ENCODE results near the gene UBE2D2. TPM values are rescaled to one million over a fixed set of nuclear protein-coding genes. Genes with fewer than 3 reads are reported as not detected.
A peak's percentile ranks its signal among the peaks of the same experiment; 100 is the strongest.

The UBE2D2 gene
- total RNA-seq, 2 donors from 2014 or later = 105 to 132 TPM

- peak; percentile 43 for DNase-seq (ENCODE audit: low spot score)
- intact Hi-C loops (cut with DNase I) = no loop called here
These were observed 80.3 kb downstream of the UBE2D2 start for GRCh38 chr5:139641116-139642080.

- peak; percentile 49 for DNase-seq (ENCODE audit: low spot score)
- intact Hi-C loops (cut with DNase I) = no loop called here
These were observed 81.1 kb downstream of the UBE2D2 start for GRCh38 chr5:139642213-139642612.

- intact Hi-C loops (cut with DNase I) = no loop called here
- DNase-seq (ENCODE audit: low spot score) = peak; percentile 74
These were observed 82.0 kb downstream of the UBE2D2 start for GRCh38 chr5:139642891-139643871.

GRCh38 chr5:139644001-139644456 lies 82.9 kb downstream of the UBE2D2 start:
- DNase-seq (ENCODE audit: low spot score) = peak; percentile 77
- intact Hi-C loops (cut with DNase I) = no loop called here

GRCh38 chr5:139644646-139645429 lies 83.7 kb downstream of the UBE2D2 start:
- peak; percentile 52 for DNase-seq (ENCODE audit: low spot score)
- intact Hi-C loops (cut with DNase I) = loop anchor here in 1 of 2 donors (5.0 kb wide), 1 partner anchor 42 kb away; no protein-coding TSS in a partner anchor

- peak; percentile 26 for DNase-seq (ENCODE audit: low spot score)
- intact Hi-C loops (cut with DNase I) = loop anchor here in 1 of 2 donors (5.0 kb wide), 1 partner anchor 42 kb away; no protein-coding TSS in a partner anchor
These were observed 84.3 kb downstream of the UBE2D2 start for GRCh38 chr5:139645430-139645871.

GRCh38 chr5:139646111-139646510 lies 85.0 kb downstream of the UBE2D2 start:
- peak; percentile 44 for DNase-seq (ENCODE audit: low spot score)
- intact Hi-C loops (cut with DNase I) = loop anchor here in 1 of 2 donors (5.0 kb wide), 1 partner anchor 41 kb away; no protein-coding TSS in a partner anchor

- peak; percentile 81 for DNase-seq (ENCODE audit: low spot score)
- intact Hi-C loops (cut with DNase I) = loop anchor here in 1 of 2 donors (5.0 kb wide), 1 partner anchor 40 kb away; no protein-coding TSS in a partner anchor
These were observed 85.9 kb downstream of the UBE2D2 start for GRCh38 chr5:139646912-139647505.

- intact Hi-C loops (cut with DNase I) = loop anchor here in 1 of 2 donors (5.0 kb wide), 1 partner anchor 40 kb away; no protein-coding TSS in a partner anchor
- DNase-seq (ENCODE audit: low spot score) = peak; percentile 29
These were observed 86.5 kb downstream of the UBE2D2 start for GRCh38 chr5:139647506-139648204.

- intact Hi-C loops (cut with DNase I) = loop anchor here in 1 of 2 donors (5.0 kb wide), 1 partner anchor 39 kb away; no protein-coding TSS in a partner anchor
- peak; percentile 95 for DNase-seq (ENCODE audit: low spot score)
These were observed 87.3 kb downstream of the UBE2D2 start, which contains the start of gene CXXC5 for GRCh38 chr5:139648205-139649081. Gene CXXC5 (plus strand): TSS chr5:139648349. CDS start chr5:139680524, 32,175 bp downstream.

GRCh38 chr5:139649082-139649991 lies 88.2 kb downstream of the UBE2D2 start:
- intact Hi-C loops (cut with DNase I) = loop anchor here in 1 of 2 donors (5.0 kb wide), 1 partner anchor 38 kb away; no protein-coding TSS in a partner anchor
- DNase-seq (ENCODE audit: low spot score) = peak; percentile 81

GRCh38 chr5:139650031-139650688 lies 89.0 kb downstream of the UBE2D2 start:
- intact Hi-C loops (cut with DNase I) = loop anchor here in 1 of 2 donors (2.0 to 5.0 kb wide), 2 partner anchors 13 to 97 kb away; no protein-coding TSS in a partner anchor
- DNase-seq (ENCODE audit: low spot score) = peak; percentile 84

GRCh38 chr5:139650689-139651042 lies 89.5 kb downstream of the UBE2D2 start:
- intact Hi-C loops (cut with DNase I) = loop anchor here in 1 of 2 donors (2.0 to 5.0 kb wide), 2 partner anchors 14 to 97 kb away; no protein-coding TSS in a partner anchor
- no peak for DNase-seq (ENCODE audit: low spot score)

Data from posterior vena cava (tissue), 2 donors.